T-helper 9 cell (primary cell): ENCODE data around the gene TLCD3A.
"Not testable (repeated sequence)": the region's sequence is repeated elsewhere in the genome, so short reads cannot be mapped to it uniquely, and the experiment has no call there.

ENCODE experiments used
- DNase-seq: peaks from one replicate; pipeline ENCODE4 v3.0.0-alpha.2; 2020

Gene TLCD3A

DNA sequence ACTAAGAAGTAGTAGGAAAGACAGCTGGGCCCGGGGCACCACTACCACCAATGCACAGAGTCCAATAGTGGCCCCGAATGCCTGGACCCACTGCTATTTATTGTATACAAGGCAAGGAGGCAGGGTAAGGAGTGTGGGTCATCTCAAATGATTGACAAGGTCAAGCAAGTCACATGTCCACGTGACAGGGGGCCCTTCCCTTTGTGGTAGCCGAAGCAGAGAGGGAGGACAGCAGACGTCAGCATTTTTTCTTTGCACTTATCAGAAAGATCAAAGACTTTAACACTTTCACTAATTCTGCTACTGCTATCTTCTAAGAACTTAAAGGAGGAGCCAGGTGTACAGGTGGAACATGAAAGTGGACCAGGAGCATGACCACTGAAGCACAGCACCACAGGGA, 24.3 kb upstream of the TLCD3A start:
- DNase-seq: no peak

DNA sequence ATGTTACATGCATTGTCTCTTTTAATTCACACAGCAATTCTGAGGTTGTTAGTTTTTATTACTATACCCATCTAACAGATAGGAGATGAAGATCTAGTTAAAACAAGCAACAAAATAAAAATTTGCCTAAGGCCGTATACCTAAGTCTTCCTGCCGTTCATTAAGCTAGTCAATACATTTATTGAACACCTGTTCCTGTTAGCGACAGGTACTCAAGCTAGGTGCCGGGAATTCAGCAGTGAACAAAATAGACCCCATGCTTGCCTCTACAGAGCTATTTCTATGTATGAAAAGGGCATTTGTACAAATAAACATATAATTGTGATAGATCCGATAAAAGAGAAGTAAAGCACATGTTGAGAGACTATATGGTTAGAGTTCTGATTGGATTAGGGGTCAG, 14.3 kb upstream of the TLCD3A start:
- no peak for DNase-seq

DNA sequence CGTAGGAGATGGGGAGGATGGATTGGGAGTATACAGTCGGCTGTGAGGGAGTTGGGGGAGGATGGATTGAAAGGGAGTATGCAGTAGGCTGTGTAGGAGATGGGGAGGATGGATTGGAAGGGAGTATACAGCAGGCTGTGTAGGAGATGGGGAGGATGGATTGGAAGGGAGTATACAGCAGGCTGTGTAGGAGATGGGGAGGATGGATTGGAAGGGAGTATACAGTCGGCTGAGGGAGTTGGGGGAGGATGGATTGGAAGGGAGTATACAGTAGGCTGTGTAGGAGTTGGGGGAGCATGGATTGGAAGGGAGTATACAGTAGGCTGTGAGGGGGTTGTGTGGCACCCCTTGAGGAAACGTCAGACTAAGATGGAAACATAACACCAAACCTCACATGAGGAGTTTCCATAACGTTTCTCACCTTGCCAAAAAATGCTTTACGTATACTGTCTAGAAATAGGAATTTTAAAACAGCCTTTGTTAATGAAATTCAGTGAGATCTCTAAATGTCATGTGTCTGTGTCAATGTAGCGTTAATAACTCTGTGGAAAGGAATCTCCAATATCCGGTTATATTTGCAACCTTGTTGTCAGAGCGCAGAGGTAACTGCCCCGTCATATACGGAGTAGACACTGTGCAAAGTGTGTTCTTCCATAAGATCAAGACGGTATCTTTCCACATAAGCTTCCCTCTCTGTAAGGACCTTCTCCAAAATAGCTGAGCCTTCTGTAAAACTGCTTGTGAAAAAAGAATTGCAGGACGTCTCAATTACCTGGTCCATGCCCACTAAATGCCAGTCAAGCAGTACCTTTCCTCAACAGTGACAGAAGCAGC, 11.5 kb upstream of the TLCD3A start:
- no peak for DNase-seq

DNA sequence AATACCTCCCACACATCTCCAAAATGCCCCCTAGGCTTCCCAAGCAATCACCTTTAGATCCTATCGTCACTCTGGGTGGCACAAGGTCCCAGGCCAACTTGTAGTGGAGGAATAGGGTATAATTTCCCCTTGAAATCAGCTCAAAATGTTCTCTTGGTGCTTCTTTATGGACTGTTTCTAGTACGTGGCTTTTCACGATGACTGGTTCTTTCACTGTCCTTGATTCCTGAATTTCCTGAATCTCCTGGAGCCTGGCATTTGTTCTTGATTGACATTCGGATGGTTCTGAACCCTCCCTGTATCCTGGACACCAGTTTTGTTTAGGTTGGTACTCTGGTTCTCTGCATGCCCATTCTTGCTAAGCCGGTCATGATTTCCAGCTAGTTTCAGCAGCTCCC, 10.9 kb upstream of the TLCD3A start:
- DNase-seq: no peak

DNA sequence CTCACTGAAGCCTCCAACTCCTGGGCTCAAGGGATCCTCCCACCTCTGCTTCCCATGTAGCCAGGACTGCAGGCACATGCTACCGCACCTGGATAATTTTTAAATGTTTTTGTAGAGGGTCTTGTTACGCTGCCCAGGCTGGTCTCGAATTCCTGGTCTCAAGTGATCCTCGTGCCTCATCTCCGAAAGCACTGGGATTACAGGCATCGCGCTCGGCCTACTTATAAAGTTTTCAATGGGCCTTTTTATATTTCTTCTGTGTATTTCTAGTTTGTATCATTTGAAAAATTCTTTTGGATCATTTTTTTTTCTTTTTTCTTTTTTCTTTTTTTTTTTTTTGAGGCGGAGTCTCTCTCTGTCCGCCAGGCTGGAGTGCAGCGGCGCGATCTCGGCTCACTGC, 7.3 kb upstream of the TLCD3A start:
- DNase-seq: no peak

DNA sequence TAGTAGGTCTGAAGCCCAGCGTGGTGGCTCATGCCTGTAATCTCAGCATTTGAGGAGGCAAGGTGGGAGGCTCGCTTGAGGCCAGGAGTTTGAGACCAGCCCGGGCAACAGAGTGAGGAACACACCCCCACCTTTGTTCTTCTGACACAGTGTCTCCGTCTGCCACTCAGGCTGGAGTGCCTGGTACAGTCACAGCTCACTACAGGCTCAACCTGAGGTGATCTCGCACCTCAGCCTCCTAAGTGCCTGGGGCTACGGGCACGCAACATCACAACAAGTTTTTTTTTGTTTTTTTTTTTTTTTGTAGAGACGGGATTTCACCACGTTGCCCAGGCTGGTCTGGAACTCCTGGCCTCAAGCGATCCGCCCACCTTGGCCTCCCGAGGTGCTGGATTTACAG, 6.7 kb upstream of the TLCD3A start:
- DNase-seq: no peak

DNA sequence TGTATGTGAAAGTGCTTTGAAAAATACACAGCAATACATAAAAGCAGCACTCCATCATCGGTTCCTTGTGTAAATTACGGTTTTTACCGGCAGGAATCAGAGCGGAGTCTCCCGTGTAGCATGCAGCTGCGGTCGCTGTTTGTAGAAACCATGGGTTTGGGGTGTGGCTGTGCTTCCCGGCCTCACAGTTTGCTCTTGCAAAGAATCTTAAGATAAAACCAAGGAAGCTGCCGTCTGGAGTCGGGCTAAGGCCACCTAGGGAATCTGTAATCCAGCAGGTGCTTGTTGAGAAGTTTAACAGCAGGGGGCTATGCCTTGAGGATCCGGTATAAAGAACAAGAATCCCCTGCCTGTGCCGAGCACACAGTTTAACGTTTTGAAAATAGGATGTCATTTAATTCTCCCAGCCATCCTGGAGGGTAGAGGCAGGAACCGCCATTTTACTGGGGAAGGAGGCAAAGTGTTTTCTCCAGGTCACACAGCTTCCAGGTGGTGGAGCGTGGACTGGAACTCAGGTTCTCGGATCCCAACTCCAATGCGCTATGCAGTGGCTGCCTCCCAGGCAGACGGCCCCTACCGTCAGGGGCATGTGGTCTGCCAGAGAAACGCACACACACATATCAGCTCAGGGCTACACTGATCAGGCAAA, 6.0 kb upstream of the TLCD3A start:
- DNase-seq: no peak

DNA sequence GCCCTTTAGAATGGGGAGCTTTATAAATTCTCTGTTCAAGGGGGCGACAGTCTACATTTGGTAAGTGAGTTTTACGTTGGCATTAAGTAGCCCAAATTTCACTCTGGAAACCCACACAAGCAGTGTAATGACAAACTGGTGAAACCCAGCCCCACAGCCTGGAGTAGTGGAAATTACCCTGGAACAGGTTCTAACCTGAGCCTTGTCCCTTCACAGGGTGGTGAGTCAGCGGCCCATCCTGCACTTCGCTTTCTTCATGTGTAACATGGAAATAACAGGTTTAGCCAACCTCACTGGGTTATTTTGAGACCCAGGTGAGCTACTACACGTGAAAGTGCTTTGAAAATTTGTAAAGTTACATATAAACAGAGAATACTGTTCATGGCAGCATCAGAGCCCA, 3.5 kb upstream of the TLCD3A start:
- DNase-seq: no peak

DNA sequence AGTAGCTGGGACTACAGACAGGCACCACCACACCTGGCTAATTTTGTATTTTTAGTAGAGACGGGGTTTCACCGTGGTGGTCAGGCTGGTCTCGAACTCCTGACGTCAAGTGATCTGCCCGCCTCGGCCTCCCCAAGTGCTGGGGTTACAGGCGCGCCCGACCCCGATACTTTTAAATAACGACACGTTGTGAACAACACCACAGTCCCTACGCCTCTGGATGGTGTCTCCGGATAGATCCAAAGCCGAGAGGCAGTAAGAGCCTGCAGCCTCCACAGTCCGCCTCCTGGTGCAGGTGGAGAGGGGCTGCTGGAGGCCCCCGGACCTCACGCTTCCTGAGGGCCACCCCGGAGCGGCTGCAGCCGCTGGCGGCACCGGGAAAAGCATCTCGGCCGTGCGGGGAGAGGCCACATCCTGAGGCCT, 741 bp upstream of the TLCD3A start:
- no peak for DNase-seq

DNA sequence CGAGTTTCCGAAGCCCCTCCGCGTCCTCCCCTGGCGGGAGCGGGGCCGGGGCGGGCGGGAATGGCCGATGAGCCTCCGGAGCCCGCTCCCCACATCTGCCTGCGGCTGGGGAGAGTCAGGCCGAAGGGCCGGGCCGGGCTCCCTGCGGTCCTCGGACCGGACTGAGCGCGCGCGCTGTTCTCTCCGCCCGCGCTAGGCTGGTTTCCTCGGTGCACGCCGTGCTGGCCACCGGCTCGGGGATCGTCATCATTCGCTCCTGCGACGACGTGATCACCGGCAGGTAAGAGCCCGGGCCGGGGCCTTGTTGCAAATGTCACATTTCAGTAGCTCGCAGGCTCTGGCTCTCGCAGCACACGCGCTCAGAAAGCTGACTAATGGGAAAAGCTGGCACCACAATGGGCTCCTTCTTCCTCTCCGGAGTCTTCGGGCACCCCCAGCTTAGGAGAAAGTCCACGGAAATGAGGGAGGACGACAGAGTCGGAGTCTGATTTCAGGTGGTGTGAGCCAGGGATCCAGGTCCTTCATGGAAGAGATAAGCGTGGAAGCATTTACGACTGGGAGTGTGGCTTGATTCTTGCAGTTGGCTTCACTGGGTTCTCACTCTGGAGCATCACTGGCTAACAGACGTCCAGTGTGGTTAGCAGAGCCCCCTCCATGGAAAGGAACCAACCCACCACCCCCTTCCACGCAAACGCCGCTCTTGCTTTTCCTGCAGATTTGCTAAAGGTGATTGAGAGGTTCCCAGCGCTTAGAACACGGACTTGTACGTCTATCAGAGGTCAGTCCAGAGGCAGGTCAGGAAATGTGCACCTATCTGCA, 715 bp downstream of the TLCD3A start:
- no peak for DNase-seq

DNA sequence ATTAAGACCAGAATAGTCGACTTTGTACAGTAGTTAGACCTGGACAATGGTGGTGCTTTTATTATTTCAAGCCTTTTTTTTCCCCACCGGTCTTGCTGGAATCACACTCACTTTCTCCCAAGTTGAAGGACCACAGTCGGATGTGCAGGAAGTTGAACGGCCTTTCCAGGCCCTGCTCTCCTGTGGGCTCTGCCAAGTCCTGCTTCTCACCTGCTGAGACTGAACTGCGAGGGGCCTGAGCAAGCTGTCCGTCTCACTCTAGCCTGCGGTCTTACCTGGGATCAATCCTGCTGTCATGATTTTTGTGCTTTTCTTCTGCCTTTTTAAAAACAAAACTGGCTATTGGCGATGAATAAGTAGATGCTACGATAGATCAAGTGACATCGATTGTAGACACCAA, 1.3 kb downstream of the TLCD3A start:
- no peak for DNase-seq

DNA sequence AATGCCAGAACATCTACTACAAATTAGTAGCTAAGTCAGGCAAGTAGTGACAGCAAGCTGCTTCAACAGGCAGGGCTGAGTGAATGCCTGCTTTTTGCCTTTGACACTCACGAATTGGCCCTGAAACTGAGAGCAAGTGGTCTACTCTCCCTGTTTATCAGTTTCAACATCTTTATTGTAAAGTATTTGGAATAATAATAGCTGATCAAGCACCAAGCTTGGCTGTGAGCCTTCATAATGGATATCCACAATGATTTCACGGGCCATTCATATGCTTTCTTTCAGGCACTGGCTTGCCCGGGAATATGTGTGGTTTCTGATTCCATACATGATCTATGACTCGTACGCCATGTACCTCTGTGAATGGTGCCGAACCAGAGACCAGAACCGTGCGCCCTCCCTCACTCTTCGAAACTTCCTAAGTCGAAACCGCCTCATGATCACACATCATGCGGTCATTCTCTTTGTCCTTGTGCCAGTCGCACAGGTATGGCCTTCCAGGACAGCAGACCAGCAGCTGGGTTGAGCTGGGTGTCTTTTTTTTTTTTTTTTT, 5.2 kb downstream of the TLCD3A start:
- no peak for DNase-seq

DNA sequence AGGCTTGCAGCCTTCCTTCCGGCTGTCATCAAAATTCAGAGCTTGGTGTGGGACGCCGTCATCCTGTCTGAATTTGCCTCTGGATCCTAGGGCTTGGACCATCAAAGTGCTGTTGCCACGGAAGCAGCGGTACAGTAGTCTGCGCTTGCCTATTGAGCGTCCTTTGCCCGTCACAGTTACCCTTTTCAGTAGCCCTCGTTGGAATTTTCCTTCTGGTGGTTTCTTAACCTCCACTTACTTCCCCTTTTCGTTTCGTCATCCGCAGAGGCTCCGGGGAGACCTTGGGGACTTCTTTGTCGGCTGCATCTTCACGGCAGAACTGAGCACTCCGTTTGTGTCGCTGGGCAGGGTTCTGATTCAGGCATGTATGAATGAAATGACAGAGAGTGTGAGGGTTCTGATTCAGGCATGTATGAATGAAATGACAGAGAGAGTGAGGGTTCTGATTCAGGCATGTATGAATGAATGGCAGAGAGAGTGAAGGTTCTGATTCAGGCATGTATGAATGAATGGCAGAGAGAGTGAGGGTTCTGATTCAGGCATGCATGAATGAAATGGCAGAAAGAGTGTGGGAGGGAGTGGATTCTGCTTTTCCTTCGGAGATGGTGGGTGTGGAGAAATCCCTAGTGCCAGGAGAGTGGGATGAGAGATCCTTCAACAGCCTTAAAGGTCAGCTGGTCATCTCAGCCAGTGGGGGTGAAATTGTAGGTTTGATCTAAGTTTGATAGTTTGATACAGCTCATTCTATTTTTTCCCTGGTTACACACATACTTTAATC, 8.0 kb downstream of the TLCD3A start:
- DNase-seq: no peak

DNA sequence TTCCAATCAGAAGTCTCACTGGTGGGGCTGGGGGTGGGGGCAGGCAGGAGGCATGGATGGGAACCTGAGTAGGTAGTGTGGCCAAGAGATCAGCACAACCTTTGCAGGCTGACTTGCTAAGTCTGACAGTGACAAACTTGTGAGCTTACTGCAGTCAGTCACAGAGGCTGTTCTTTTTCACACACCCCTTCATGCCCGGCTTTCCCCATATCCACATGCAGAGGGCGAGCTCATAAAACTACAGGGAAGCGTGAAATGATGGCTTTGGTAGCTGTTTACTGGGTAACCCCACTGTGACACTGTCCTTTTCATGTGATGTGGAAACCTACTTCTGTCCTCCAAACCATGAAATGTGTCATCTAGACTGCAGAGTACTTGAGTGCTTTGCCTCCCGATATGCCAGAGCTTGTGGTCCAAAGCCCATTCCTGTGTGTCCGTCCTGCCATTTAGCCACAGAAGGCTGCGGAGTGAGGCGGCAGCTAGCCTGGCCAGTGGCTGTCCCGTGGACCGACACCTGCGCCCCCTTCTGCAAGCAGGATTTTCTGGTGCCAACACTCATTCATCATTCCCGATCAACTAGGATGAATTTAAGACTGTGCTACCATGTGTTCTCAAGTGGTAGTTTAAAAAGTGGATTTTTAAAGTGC, 9.9 kb downstream of the TLCD3A start:
- DNase-seq: no peak

DNA sequence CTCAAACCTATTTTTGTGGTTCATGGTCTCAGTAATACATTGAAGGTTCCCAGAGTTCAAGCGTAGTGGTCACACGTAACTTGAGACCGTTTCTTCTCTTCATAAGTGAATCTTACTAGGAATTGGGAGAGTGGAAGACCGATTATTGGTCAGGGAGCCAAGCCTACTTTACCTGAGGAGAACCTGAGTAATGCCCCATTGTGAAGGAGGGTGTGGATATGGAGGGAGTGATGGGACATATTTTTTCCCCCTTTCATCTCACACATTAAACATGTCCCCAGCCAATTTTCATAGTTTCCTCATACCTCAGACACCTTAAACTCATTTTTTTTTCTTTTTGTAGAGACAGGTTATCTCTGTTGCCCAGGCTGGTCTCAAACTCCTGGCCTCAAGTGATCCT, 10.7 kb downstream of the TLCD3A start:
- DNase-seq: no peak

DNA sequence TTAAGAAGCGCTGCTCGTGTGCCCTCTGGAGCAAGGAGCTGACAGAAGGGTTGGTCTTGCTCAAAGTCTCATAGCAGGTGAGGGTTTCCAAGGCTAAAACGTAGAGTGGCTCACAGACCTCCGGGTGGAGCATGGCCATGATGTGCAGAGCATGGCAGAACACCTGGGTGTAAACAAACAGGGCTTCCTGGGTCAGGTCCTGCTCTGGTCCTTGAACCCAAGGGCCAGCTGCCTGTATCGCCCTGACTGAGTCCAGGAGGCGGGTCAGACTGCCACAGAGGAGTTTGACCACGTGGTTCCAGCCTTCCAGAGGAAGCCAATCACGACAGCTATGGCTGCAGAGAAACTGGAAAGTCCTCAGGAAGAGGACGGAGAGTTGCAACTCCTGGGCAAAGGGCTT, 12.5 kb downstream of the TLCD3A start:
- no peak for DNase-seq

DNA sequence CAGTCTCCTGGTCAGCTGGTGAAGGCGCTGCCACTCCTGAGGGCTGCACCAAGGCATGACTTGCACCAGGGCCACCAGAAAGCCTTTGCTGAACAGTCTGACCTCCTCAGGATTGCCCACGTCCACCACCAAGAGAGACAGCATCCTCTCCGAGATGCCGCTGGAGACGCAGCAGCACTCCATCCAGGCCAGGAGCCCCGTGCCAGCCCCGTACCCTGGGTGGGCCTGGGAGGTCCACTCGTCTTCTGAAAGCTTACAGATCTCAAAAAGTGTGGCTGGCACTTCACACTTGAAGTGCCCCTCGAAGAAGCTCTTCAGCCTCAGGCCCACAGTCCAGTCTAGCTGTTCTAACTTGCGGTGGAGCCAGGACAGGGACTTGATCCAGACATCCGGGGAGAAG, 13.0 kb downstream of the TLCD3A start:
- no peak for DNase-seq

DNA sequence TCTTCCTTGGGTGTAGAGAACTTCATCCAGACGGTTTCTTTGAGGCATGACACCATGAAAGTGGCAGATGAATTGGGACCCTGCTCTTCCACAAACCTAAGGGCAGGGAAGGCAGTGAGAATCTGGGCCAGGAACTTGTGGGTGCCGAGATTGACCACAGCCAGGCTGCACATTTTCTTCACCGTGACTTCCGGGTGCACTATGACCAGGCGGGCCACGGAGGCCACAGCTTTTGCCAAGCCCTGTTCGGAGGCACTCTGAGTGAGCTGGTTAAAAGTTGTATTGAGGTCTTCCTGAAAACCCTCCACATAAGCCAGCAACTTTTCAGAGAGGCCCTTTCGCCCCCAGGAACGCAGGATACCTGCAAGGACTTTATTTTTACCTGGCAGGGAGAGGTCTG, 13.8 kb downstream of the TLCD3A start:
- no peak for DNase-seq

DNA sequence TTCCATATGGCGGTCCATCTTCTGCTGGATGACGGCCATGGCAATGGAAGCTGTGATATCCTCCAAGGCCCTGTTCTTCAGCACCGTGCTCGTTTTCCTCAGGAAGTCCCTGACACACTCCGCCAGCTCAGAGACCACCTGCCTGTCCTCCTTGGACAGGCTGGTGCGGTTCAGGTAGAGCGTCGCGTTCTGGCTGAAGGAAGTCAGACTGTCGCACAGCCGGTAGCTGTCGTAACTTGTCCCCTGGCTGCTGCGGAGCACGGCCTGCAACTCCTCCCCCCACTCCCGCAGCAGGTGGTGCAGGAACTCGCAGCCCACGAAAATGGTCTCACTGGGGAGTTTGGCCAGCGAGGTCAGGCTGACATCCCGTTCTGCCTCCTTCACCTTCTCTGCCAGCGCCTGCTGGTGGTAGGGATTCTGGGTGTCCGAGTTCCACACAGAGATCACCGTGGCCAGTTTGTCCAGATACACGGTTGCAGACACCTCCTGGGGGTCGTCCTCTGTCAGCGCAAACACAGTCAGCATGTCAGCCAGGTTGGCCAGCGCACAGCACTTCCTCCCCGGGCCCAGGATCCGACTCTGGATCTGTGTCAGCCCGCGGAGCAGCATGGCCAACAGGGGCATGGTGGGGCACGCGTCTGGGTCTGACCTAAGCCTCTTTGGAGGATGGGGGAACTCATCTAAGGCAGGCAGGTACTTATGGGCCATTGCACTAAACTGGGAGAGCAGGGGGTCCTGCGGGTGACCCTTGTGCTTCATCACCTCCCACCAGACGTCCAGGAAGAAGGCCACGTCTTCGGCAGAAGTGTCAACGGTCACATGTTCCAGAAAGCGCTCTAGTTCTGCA, 14.6 kb downstream of the TLCD3A start:
- DNase-seq: no peak

DNA sequence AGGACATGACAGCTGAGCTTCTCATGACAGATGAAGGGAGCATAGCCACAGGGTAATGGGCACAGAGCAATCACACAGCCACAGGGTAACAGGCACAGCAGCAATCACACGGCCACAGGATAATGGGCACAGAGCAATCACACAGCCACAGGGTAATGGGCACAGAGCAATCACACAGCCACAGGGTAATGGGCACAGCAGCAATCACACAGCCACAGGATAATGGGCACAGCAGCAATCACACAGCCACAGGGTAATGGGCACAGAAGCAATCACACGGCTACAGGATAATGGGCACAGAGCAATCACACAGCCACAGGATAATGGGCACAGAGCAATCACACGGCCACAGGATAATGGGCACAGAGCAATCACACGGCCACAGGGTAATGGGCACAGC, 16.2 kb downstream of the TLCD3A start:
- DNase-seq: not testable (repeated sequence)

DNA sequence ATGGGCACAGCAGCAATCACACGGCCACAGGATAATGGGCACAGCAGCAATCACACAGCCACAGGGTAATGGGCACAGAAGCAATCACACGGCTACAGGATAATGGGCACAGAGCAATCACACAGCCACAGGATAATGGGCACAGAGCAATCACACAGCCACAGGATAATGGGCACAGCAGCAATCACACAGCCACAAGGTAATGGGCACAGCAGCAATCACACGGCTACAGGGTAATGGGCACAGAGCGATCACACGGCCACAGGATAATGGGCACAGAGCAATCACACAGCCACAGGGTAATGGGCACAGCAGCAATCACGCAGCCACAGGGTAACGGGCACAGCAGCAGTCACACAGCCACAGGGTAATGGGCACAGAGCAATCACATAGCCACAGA, 17.0 kb downstream of the TLCD3A start:
- DNase-seq: not testable (repeated sequence)
